ENCODE results near the gene POU2F1. TPM values are rescaled to one million over a fixed set of nuclear protein-coding genes. Genes with fewer than 3 reads are reported as not detected.

The POU2F1 gene
- total RNA-seq, 1 experiment from 2014 or later: 28.5 TPM

GRCh38 chr1:167233373-167233772 is 12.7 kb downstream of the POU2F1 start:
- Histone ChIP-seq H3K27me3 (ENCODE audit: insufficient read depth, low read depth) (no peaks in the 10 kb centered on the region), H3K36me3 (ENCODE audit: low read depth) (peaks cover 12% of the 10 kb centered on the region; the same call in 1 of the 2 replicates), H3K9me2 (ENCODE audit: insufficient read depth) (no peaks in the 10 kb centered on the region), H3K4me3 (no peak overlapping the region), H3F3A (ENCODE audit: insufficient read depth, low read depth) (no peaks in the 10 kb centered on the region), H3K27ac (no peak overlapping the region), H3K4me1 (replicated peaks; ENCODE audit: insufficient read depth) (peaks cover 21% of the 10 kb centered on the region), H2AFZ (no peak overlapping the region), H3K9me3 (ENCODE audit: insufficient read depth, low read depth) (no peaks in the 10 kb centered on the region), H3K79me2 (ENCODE audit: low read depth) (peaks cover 92% of the 10 kb centered on the region), H3K4me2 (no peak overlapping the region), H4K20me1 (ENCODE audit: insufficient read depth) (no peaks in the 10 kb centered on the region)
- ChIA-PET CTCF (no interaction called here), POLR2A (ENCODE audit: unreplicated experiment) (interaction anchor here (0.6 to 0.7 kb wide), 2 partner anchors 13 to 14 kb away, joined by 3 read pairs; no protein-coding TSS in a partner anchor)
- no TSS peak for BruUV-seq (replicated peaks)
- intact Hi-C loops (cut with micrococcal nuclease; ENCODE audit: unreplicated experiment): no loop called here
- no peak for DNase-seq
- no peak for TF ChIP-seq CTCF (conservative IDR thresholded peaks at IDR 0.05)
- no peak for TF ChIP-seq EZH2 (IDR thresholded peaks at IDR 0.05; ENCODE audit: low read depth)

- POLR2A ChIA-PET (ENCODE audit: unreplicated experiment): no interaction called here
- no peak for TF ChIP-seq EZH2 (IDR thresholded peaks at IDR 0.05; ENCODE audit: low read depth)
- TF ChIP-seq CTCF (conservative IDR thresholded peaks at IDR 0.05): no peak
- H3K27me3 ChIP-seq (ENCODE audit: insufficient read depth, low read depth): no peaks in the 10 kb centered on the region
- CTCF ChIA-PET: no interaction called here
- H3K4me3 ChIP-seq: no peak overlapping the region
- no peaks in the 10 kb centered on the region for H3K4me1 ChIP-seq (replicated peaks; ENCODE audit: insufficient read depth)
- H3K36me3 ChIP-seq (ENCODE audit: low read depth): peaks cover 11% of the 10 kb centered on the region; the same call in 1 of the 2 replicates
- peaks cover 88% of the 10 kb centered on the region for H3K79me2 ChIP-seq (ENCODE audit: low read depth)
- DNase-seq: no peak
- H3K27ac ChIP-seq: no peak overlapping the region
- no peak overlapping the region for H3K4me2 ChIP-seq
- no TSS peak for BruUV-seq (replicated peaks)
- no peaks in the 10 kb centered on the region for H3K9me2 ChIP-seq (ENCODE audit: insufficient read depth)
- H3K9me3 ChIP-seq (ENCODE audit: insufficient read depth, low read depth): no peaks in the 10 kb centered on the region
- intact Hi-C loops (cut with micrococcal nuclease; ENCODE audit: unreplicated experiment): no loop called here
- no peak overlapping the region for H2AFZ ChIP-seq
- H3F3A ChIP-seq (ENCODE audit: insufficient read depth, low read depth): no peaks in the 10 kb centered on the region
- H4K20me1 ChIP-seq (ENCODE audit: insufficient read depth): no peaks in the 10 kb centered on the region
These were observed 16.3 kb downstream of the POU2F1 start for GRCh38 chr1:167237000-167237399.

- H3K79me2 ChIP-seq (ENCODE audit: low read depth): peaks cover 87% of the 10 kb centered on the region
- H3K4me1 ChIP-seq (replicated peaks; ENCODE audit: insufficient read depth): no peaks in the 10 kb centered on the region
- peaks cover 13% of the 10 kb centered on the region; the same call in 1 of the 2 replicates for H3K36me3 ChIP-seq (ENCODE audit: low read depth)
- intact Hi-C loops (cut with micrococcal nuclease; ENCODE audit: unreplicated experiment): no loop called here
- H3K4me3 ChIP-seq: no peak overlapping the region
- no peaks in the 10 kb centered on the region for H4K20me1 ChIP-seq (ENCODE audit: insufficient read depth)
- CTCF ChIA-PET: no interaction called here
- no TSS peak for BruUV-seq (replicated peaks)
- H3K9me2 ChIP-seq (ENCODE audit: insufficient read depth): no peaks in the 10 kb centered on the region
- no peak overlapping the region for H3K27ac ChIP-seq
- H2AFZ ChIP-seq: no peak overlapping the region
- H3K4me2 ChIP-seq: no peak overlapping the region
- H3K27me3 ChIP-seq (ENCODE audit: insufficient read depth, low read depth): no peaks in the 10 kb centered on the region
- H3F3A ChIP-seq (ENCODE audit: insufficient read depth, low read depth): no peaks in the 10 kb centered on the region
- POLR2A ChIA-PET (ENCODE audit: unreplicated experiment): no interaction called here
- TF ChIP-seq CTCF (conservative IDR thresholded peaks at IDR 0.05) (no peak), EZH2 (IDR thresholded peaks at IDR 0.05; ENCODE audit: low read depth) (no peak)
- no peak for DNase-seq
- H3K9me3 ChIP-seq (ENCODE audit: insufficient read depth, low read depth): no peaks in the 10 kb centered on the region
These were observed 18.0 kb downstream of the POU2F1 start for GRCh38 chr1:167238713-167239112.
